K562 (cell line): Measurements from ENCODE around the gene PRR7. TPM values are rescaled to one million over a fixed set of nuclear protein-coding genes. Genes with fewer than 3 reads are reported as not detected.

ENCODE experiments used
- ARID1B ChIP-seq: fragments of 450-650 bp; IDR thresholded peaks from 2 replicates; pipeline ENCODE4 v1.6.1; 2016; ENCODE audit warnings: antibody characterized with exemption, mild to moderate bottlenecking, inconsistent platforms
- ATF7 ChIP-seq: fragments of 450-650 bp; IDR thresholded peaks from 2 replicates; pipeline ENCODE4 v1.7.1; 2014; ENCODE audit warnings: mild to moderate bottlenecking, moderate library complexity
- BCOR ChIP-seq: fragments of 450-650 bp; IDR thresholded peaks from 2 replicates; pipeline ENCODE4 v1.6.1; 2016
- BRD4 ChIP-seq: fragments of 200-600 bp; sonication (generic); IDR thresholded peaks from 2 replicates; pipeline ENCODE4 v1.6.1; 2017; ENCODE audit warnings: inconsistent platforms
- CHD1 ChIP-seq: fragments of 200-600 bp; sonication (generic); IDR thresholded peaks from one replicate; pipeline ENCODE4 v1.6.1; 2012; ENCODE audit warnings: mild to moderate bottlenecking, moderate library complexity, low read length, inconsistent platforms
- ETV1 ChIP-seq: fragments of 450-650 bp; conservative IDR thresholded peaks from 2 replicates; pipeline ENCODE4 v1.6.1; 2016; ENCODE audit warnings: missing genetic modification characterization, control low read depth, low read depth, missing compliant biosample characterization
- FOXA3 ChIP-seq, 2 experiments: fragments of 450-650 bp in 1 of 2; sonication (generic) in 1 of 2; formaldehyde crosslinking; IDR thresholded peaks in 1 of 2; conservative IDR thresholded peaks in 1 of 2; 2 replicates each; pipeline versions ENCODE4 v1.4.0 to v1.8.0; 2020 to 2022; ENCODE audit warnings: mild to moderate bottlenecking in 2 of 2, missing genetic modification reagents in 1 of 2
- FOXK1 ChIP-seq: sonication (generic); formaldehyde crosslinking; IDR thresholded peaks from 2 replicates; pipeline ENCODE4 v1.8.0; 2022; ENCODE audit warnings: missing genetic modification reagents, mild to moderate bottlenecking, borderline replicate concordance
- GATA2 ChIP-seq: sonication (generic); formaldehyde crosslinking; IDR thresholded peaks from 2 replicates; pipeline ENCODE4 v1.4.0; 2020; ENCODE audit warnings: mild to moderate bottlenecking, missing genetic modification reagents
- HNRNPLL ChIP-seq: fragments of 200-400 bp; formaldehyde crosslinking; IDR thresholded peaks from 2 replicates; pipeline ENCODE4 v1.6.1; 2017; ENCODE audit warnings: low read length, low read depth, mild to moderate bottlenecking; ENCODE audit not compliant: poor library complexity, severe bottlenecking
- HOXB6 ChIP-seq: fragments of 250-450 bp; sonication (Bioruptor Pico); IDR thresholded peaks from 2 replicates; pipeline ENCODE4 v1.5.1; 2022; ENCODE audit warnings: mild to moderate bottlenecking, borderline replicate concordance
- KAT2B ChIP-seq: IDR thresholded peaks from one replicate; pipeline ENCODE4 v1.6.1; 2012; ENCODE audit warnings: low read depth, mild to moderate bottlenecking, control low read depth, inconsistent platforms, low read length, moderate library complexity
- MAZ ChIP-seq, 2 experiments: fragments of 450-650 bp in 1 of 2; sonication (generic) in 1 of 2; formaldehyde crosslinking; IDR thresholded peaks in 1 of 2; conservative IDR thresholded peaks in 1 of 2; 2 replicates each; pipeline versions ENCODE4 v1.4.0 to v1.5.0; 2020; ENCODE audit warnings: mild to moderate bottlenecking in 1 of 2, missing genetic modification reagents in 1 of 2
- MYC ChIP-seq, 2 experiments: fragments of 250-450 bp in 1 of 2; sonication (Bioruptor Pico) in 1 of 2; IDR thresholded peaks; 2 replicates each; pipeline versions ENCODE4 v1.5.1 to v1.6.1; 2012 to 2021; ENCODE audit warnings: low read depth in 2 of 2, borderline replicate concordance in 1 of 2, improper control_type of control experiment in 1 of 2, low read length in 1 of 2, mild to moderate bottlenecking in 1 of 2, moderate library complexity in 1 of 2
- PHF8 ChIP-seq: fragments of 200-600 bp; sonication (generic); IDR thresholded peaks from 2 replicates; pipeline ENCODE4 v1.6.1; 2012; ENCODE audit warnings: mixed run types, mild to moderate bottlenecking, inconsistent platforms, low read length, moderate library complexity, borderline replicate concordance
- POLR2B ChIP-seq: fragments of 450-650 bp; IDR thresholded peaks from 2 replicates; pipeline ENCODE4 v1.6.1; 2018; ENCODE audit warnings: low read depth; ENCODE audit not compliant: partially characterized antibody
- SOX6 ChIP-seq: fragments of 450-650 bp; IDR thresholded peaks from 2 replicates; pipeline ENCODE4 v1.6.1; 2014; ENCODE audit warnings: mild to moderate bottlenecking
- TBP ChIP-seq: optimal IDR thresholded peaks from 2 replicates; pipeline ENCODE3; 2011; ENCODE audit warnings: low read depth, low read length, improper control_type of control experiment
- XRCC4 ChIP-seq: IDR thresholded peaks from one replicate; pipeline ENCODE4 v1.6.1; 2011; ENCODE audit not compliant: insufficient read depth, insufficient read length; ENCODE audit errors: extremely low read depth
- ZNF175 ChIP-seq: fragments of 200-800 bp; sonication (Bioruptor generic); IDR thresholded peaks from 2 replicates; pipeline ENCODE4 v1.6.1; 2016; ENCODE audit warnings: low read depth, mild to moderate bottlenecking, missing genetic modification characterization, missing compliant biosample characterization
- ZNF830 ChIP-seq: fragments of 250-450 bp; sonication (Bioruptor Pico); IDR thresholded peaks from 2 replicates; pipeline ENCODE4 v1.5.0; 2021; ENCODE audit warnings: mild to moderate bottlenecking
- polyA plus RNA-seq, 8 experiments: library from polyadenylated mRNA; depleted of rRNA in 4 of 8; stranded (reverse) in 5 of 8; unstranded in 3 of 8; fragments of >200 nt; fragmentation: Nextera tagmentation in 2 of 8; fragmentation: Illumina TruSeq in 1 of 8; extraction: Ambion mirVana in 2 of 8; extraction: Trizol in 1 of 8; gene quantifications; 2 replicates each; pipeline versions ENCODE4 v1.2.1 to v1.2.3, GENCODE V29; 2011 to 2014; ENCODE audit warnings: inconsistent platforms in 1 of 8, missing spikeins in 1 of 8
- total RNA-seq, 7 experiments: library from RNA; depleted of rRNA in 6 of 7; stranded (reverse); fragments of >200 nt in 6 of 7; fragmentation: Illumina TruSeq in 2 of 7; extraction: Trizol in 2 of 7; gene quantifications; 2 replicates each; pipeline versions ENCODE4 v1.2.1 to v1.2.3, GENCODE V29; 2011 to 2021; ENCODE audit warnings: low replicate concordance in 1 of 7
- TF ChIP-seq, protein P1 (sequence below): fragments of 450-650 bp; formaldehyde crosslinking; IDR thresholded peaks from 2 replicates; pipeline ENCODE4 v1.4.0; 2020; ENCODE audit warnings: mild to moderate bottlenecking, mixed read lengths
- TF ChIP-seq, protein P2 (sequence below): fragments of 450-650 bp; formaldehyde crosslinking; IDR thresholded peaks from 2 replicates; pipeline ENCODE4 v1.4.0; 2022; ENCODE audit warnings: missing genetic modification characterization
- TF ChIP-seq, protein P3 (sequence below): sonication (generic); formaldehyde crosslinking; IDR thresholded peaks from 2 replicates; pipeline ENCODE4 v1.8.1; 2023; ENCODE audit warnings: mild to moderate bottlenecking, missing genetic modification reagents

Gene PRR7
- total and polyA plus RNA-seq, 9 of the 15 experiments (the other 6 are each of a cell fraction or from before 2014, with no cell fraction given): 0.80 to 11.3 (median 10.4) TPM; not detected in 4

DNA sequence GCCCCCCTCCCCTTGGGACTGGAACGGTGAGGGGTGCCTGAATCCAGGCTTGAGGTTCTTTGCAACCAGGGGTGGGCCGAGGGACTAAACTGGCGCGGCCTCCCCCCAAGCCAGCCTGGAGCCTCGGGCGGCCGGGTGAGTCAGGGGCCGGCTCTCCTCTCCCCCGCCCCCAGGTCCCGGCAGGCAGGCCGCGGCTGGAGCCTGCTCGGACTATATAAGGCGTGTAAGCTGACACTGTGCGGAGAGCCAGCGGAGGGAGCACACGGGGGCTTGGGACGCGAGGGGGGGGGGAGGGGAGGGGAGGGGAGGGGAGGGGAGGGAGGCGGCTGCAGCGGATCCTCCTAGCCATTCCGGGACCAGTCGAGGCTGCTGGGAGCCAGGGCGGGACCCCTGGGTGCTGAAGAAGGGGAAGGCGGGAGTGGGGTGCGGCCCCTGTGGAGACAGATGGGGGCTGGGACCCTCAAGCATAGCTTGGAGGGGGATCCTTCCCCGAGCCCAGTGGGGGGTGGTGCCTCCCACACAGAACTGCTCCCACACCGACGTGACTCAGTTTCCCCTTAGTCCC is 50.2 kb downstream of the PRR7 start (continued):
- TF ChIP-seq ZNF830 (no peak), PHF8 (peak; percentile 48; the same call in 1 of the 2 replicates), ARID1B (peak; percentile 35; the same call in 1 of the 2 replicates), ZNF175 (CRISPR knock-in tag) (peak; percentile 74), KAT2B (no peak), GATA2 (CRISPR knock-in tag) (no peak), FOXA3 (CRISPR knock-in tag; conservative IDR thresholded peaks at IDR 0.05 in 1 of 2, IDR thresholded peaks at IDR 0.05 in 1 of 2) (peak in 1 of 2 experiments; percentile 58; a peak in 1 of 4 replicates), HOXB6 (no peak), POLR2B (peak; percentile 17), MYC (IDR thresholded peaks at IDR 0.05; ENCODE audit: low read depth, low read length) (peak; percentile 57; the same call in 1 of the 2 replicates), MYC (CRISPR knock-in tag; IDR thresholded peaks at IDR 0.05; ENCODE audit: borderline replicate concordance, low read depth) (no peak), BCOR (peak; percentile 80; the same call in 1 of the 2 replicates), BRD4 (no peak), MAZ (CRISPR knock-in tag; conservative IDR thresholded peaks at IDR 0.05 in 1 of 2, IDR thresholded peaks at IDR 0.05 in 1 of 2) (peak; percentile 17 to 78), FOXK1 (no peak), CHD1 (peak; percentile 93), XRCC4 (no peak), TBP (peak; percentile 93), HNRNPLL (no peak), ETV1 (tag) (no peak), SOX6 (no peak), ATF7 (peak; percentile 29; the same call in 1 of the 2 replicates)
- TF ChIP-seq, protein P1, sequence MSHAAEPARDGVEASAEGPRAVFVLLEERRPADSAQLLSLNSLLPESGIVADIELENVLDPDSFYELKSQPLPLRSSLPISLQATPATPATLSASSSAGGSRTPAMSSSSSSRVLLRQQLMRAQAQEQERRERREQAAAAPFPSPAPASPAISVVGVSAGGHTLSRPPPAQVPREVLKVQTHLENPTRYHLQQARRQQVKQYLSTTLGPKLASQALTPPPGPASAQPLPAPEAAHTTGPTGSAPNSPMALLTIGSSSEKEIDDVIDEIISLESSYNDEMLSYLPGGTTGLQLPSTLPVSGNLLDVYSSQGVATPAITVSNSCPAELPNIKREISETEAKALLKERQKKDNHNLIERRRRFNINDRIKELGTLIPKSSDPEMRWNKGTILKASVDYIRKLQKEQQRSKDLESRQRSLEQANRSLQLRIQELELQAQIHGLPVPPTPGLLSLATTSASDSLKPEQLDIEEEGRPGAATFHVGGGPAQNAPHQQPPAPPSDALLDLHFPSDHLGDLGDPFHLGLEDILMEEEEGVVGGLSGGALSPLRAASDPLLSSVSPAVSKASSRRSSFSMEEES (CRISPR knock-in tag): no peak
- TF ChIP-seq, protein P2, sequence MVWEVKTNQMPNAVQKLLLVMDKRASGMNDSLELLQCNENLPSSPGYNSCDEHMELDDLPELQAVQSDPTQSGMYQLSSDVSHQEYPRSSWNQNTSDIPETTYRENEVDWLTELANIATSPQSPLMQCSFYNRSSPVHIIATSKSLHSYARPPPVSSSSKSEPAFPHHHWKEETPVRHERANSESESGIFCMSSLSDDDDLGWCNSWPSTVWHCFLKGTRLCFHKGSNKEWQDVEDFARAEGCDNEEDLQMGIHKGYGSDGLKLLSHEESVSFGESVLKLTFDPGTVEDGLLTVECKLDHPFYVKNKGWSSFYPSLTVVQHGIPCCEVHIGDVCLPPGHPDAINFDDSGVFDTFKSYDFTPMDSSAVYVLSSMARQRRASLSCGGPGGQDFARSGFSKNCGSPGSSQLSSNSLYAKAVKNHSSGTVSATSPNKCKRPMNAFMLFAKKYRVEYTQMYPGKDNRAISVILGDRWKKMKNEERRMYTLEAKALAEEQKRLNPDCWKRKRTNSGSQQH (CRISPR knock-in tag): no peak
- TF ChIP-seq, protein P3, sequence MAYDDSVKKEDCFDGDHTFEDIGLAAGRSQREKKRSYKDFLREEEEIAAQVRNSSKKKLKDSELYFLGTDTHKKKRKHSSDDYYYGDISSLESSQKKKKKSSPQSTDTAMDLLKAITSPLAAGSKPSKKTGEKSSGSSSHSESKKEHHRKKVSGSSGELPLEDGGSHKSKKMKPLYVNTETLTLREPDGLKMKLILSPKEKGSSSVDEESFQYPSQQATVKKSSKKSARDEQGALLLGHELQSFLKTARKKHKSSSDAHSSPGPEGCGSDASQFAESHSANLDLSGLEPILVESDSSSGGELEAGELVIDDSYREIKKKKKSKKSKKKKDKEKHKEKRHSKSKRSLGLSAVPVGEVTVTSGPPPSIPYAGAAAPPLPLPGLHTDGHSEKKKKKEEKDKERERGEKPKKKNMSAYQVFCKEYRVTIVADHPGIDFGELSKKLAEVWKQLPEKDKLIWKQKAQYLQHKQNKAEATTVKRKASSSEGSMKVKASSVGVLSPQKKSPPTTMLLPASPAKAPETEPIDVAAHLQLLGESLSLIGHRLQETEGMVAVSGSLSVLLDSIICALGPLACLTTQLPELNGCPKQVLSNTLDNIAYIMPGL (CRISPR knock-in tag): no peak
